Measurements from ENCODE around the gene NCK1.
"Not testable (repeated sequence)": the region's sequence is repeated elsewhere in the genome, so short reads cannot be mapped to it uniquely, and the experiment has no call there.

DNA sequence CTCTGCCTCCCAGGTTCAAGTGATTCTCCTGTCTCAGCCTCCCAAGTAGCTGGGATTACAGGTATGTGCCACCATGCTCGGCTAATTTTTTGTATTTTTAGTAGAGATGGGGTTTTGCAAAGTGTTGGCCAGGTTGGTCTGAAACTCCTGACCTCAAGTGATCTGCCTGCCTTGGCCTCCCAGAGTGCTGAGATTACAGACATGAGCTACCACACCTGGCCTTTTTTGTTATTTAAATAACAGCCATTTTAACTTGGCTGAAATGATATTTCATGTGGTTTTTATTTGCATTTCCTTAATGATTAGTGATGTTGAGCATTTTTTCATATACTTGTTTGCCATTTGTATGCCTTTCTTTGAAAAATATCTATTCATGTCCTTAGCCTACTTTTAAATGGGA lies 35.2 kb downstream of the NCK1 start:
- not testable (repeated sequence) for TF ChIP-seq EZH2 (IDR thresholded peaks at IDR 0.05; ENCODE audit: low read length, unreplicated experiment); EZH2phosphoT487 (IDR thresholded peaks at IDR 0.05; ENCODE audit: borderline replicate concordance, low read length)
- TF ChIP-seq, protein P1, sequence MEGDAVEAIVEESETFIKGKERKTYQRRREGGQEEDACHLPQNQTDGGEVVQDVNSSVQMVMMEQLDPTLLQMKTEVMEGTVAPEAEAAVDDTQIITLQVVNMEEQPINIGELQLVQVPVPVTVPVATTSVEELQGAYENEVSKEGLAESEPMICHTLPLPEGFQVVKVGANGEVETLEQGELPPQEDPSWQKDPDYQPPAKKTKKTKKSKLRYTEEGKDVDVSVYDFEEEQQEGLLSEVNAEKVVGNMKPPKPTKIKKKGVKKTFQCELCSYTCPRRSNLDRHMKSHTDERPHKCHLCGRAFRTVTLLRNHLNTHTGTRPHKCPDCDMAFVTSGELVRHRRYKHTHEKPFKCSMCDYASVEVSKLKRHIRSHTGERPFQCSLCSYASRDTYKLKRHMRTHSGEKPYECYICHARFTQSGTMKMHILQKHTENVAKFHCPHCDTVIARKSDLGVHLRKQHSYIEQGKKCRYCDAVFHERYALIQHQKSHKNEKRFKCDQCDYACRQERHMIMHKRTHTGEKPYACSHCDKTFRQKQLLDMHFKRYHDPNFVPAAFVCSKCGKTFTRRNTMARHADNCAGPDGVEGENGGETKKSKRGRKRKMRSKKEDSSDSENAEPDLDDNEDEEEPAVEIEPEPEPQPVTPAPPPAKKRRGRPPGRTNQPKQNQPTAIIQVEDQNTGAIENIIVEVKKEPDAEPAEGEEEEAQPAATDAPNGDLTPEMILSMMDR (conservative IDR thresholded peaks at IDR 0.05; ENCODE audit: low read depth, low read length) = not testable (repeated sequence)

Data from PC-3 (cell line).